HG03108 (cell line): ENCODE measurements around the gene TMEM86A.

Source experiments
- ATAC-seq: cut with Tn5 transposase; IDR thresholded peaks from one replicate; pipeline ENCODE4 v1.9.1; 2021; ENCODE audit warnings: moderate library complexity; ENCODE audit not compliant: unreplicated experiment

Gene TMEM86A

GRCh38 chr11:18699848-18700261 is 1.3 kb downstream of the TMEM86A start:
- ATAC-seq = no peak

- ATAC-seq = no peak
Measured at GRCh38 chr11:18700375-18700774, 1.8 kb downstream of the TMEM86A start.

GRCh38 chr11:18700872-18701271 is 2.3 kb downstream of the TMEM86A start:
- ATAC-seq = no peak

- ATAC-seq = no peak
Measured at GRCh38 chr11:18701614-18702216, 3.1 kb downstream of the TMEM86A start.

- ATAC-seq = no peak
Measured at GRCh38 chr11:18703001-18703763, 4.6 kb downstream of the TMEM86A start.

- no peak for ATAC-seq
Measured at GRCh38 chr11:18704045-18704645, 5.6 kb downstream of the TMEM86A start.

GRCh38 chr11:18704698-18705097 is 6.1 kb downstream of the TMEM86A start:
- ATAC-seq = no peak

- no peak for ATAC-seq
Measured at GRCh38 chr11:18705651-18706281, 7.2 kb downstream of the TMEM86A start.

- peak; percentile 69 for ATAC-seq
Measured at GRCh38 chr11:18706330-18707243, 8.0 kb downstream of the TMEM86A start.

GRCh38 chr11:18707811-18708340 is 9.3 kb downstream of the TMEM86A start:
- ATAC-seq = no peak

GRCh38 chr11:18709414-18709813 is 10.8 kb downstream of the TMEM86A start:
- ATAC-seq = no peak

- ATAC-seq = no peak
Measured at GRCh38 chr11:18710545-18710944, 12.0 kb downstream of the TMEM86A start.

GRCh38 chr11:18713646-18714442 is 15.3 kb downstream of the TMEM86A start:
- ATAC-seq = no peak

GRCh38 chr11:18714443-18714780 is 15.8 kb downstream of the TMEM86A start:
- ATAC-seq = no peak

GRCh38 chr11:18715476-18715875 is 16.9 kb downstream of the TMEM86A start:
- no peak for ATAC-seq

GRCh38 chr11:18720091-18720807 is 21.7 kb downstream of the TMEM86A start:
- no peak for ATAC-seq

- peak; percentile 65 for ATAC-seq
Measured at GRCh38 chr11:18720808-18721560, 22.4 kb downstream of the TMEM86A start.

GRCh38 chr11:18721561-18722292 is 23.1 kb downstream of the TMEM86A start:
- ATAC-seq = peak; percentile 75
